Endothelial cell of umbilical vein (primary cell): ENCODE results near the gene ACSF3. TPM values are rescaled to one million over a fixed set of nuclear protein-coding genes. Genes with fewer than 3 reads are reported as not detected.

Experiments used
- BruUV-seq: library from RNA; stranded (reverse); fragments of 400-500 nt; replicated peaks from 2 replicates; lab custom pipeline; 2021; lab: Mats Ljungman, UMichigan
- CTCF ChIA-PET: fragments of 300-600, 350-600 bp; sonication (Branson Sonifier 250); formaldehyde crosslinking; loops from one replicate; lab custom pipeline; 2021; ENCODE audit warnings: antibody characterized with exemption, inconsistent platforms; lab: Charles Lee
- POLR2A ChIA-PET: fragments of 300-600, 350-600 bp; sonication (Branson Sonifier 250); formaldehyde crosslinking; loops from one replicate; lab custom pipeline; 2021; ENCODE audit warnings: antibody characterized with exemption, inconsistent platforms; lab: Charles Lee
- DNase-seq: peaks from one replicate; pipeline ENCODE4 v3.0.0-alpha.2; 2011; ENCODE audit warnings: low read depth, low spot score
- FAIRE-seq: peaks from 2 replicates; lab custom pipeline; 2011; peaks lifted over from hg19 to GRCh38; lab: Jason Lieb, UNC
- H2AFZ ChIP-seq: 2 replicates; pipeline ENCODE4 v1.6.0; 2012; ENCODE audit warnings: low read depth, low read length, control low read depth, inconsistent platforms
- H3K27ac ChIP-seq: 2 replicates; pipeline ENCODE4 v1.5.1; 2011; ENCODE audit warnings: low read depth, mild to moderate bottlenecking, control low read depth, low read length, moderate library complexity; ENCODE audit not compliant: insufficient read depth
- H3K27me3 ChIP-seq, 2 experiments: 2 replicates each; pipeline versions ENCODE4 v1.6.0 to v1.6.1; 2011; ENCODE audit warnings: low read length in 2 of 2, mixed read lengths in 1 of 2; ENCODE audit not compliant: control insufficient read depth in 2 of 2, insufficient read depth in 2 of 2
- H3K36me3 ChIP-seq, 2 experiments: 2 replicates in 1 of 2; 3 replicates in 1 of 2; pipeline ENCODE4 v1.5.1; 2011; ENCODE audit warnings: low read length in 2 of 2, mild to moderate bottlenecking in 1 of 2, moderate library complexity in 1 of 2; ENCODE audit not compliant: control insufficient read depth in 2 of 2, insufficient read depth in 2 of 2; ENCODE audit errors: extremely low read depth in 1 of 2
- H3K4me1 ChIP-seq: 3 replicates; pipeline ENCODE4 v1.5.1; 2011; ENCODE audit warnings: mild to moderate bottlenecking, low read length; ENCODE audit not compliant: control insufficient read depth, insufficient read depth; ENCODE audit errors: extremely low read depth
- H3K4me2 ChIP-seq: 2 replicates; pipeline ENCODE4 v1.6.1; 2011; ENCODE audit warnings: low read length, control low read depth, mixed read lengths; ENCODE audit not compliant: insufficient read depth
- H3K4me3 ChIP-seq, 3 experiments: fragments of 200-600 bp in 1 of 3; sonication (generic), shearing (Covaris generic) in 1 of 3; replicated peaks in 1 of 3; 2 replicates each; pipeline ENCODE4 v1.5.1; 2011 to 2016; ENCODE audit warnings: control low read depth in 3 of 3, low read length in 3 of 3, mild to moderate bottlenecking in 2 of 3, inconsistent platforms in 1 of 3, low read depth in 1 of 3, moderate library complexity in 1 of 3; ENCODE audit not compliant: insufficient read depth in 1 of 3
- H3K79me2 ChIP-seq: 2 replicates; pipeline ENCODE4 v1.6.0; 2012; ENCODE audit warnings: low read length, inconsistent platforms; ENCODE audit not compliant: control insufficient read depth, insufficient read depth
- H3K9ac ChIP-seq: replicated peaks from 2 replicates; pipeline ENCODE3; 2011; ENCODE audit warnings: low read length, control low read depth; ENCODE audit not compliant: insufficient read depth; ENCODE audit errors: extremely low read depth
- H3K9me1 ChIP-seq: replicated peaks from 3 replicates; pipeline ENCODE4 v1.6.0; 2011; ENCODE audit warnings: mild to moderate bottlenecking, low read length; ENCODE audit not compliant: control insufficient read depth, insufficient read depth; ENCODE audit errors: extremely low read depth
- H3K9me3 ChIP-seq: replicated peaks from 2 replicates; pipeline ENCODE4 v1.5.1; 2012; ENCODE audit warnings: low read length, inconsistent platforms; ENCODE audit not compliant: control insufficient read depth, insufficient read depth
- H4K20me1 ChIP-seq: replicated peaks from 2 replicates; pipeline ENCODE3; 2011; ENCODE audit warnings: mild to moderate bottlenecking, low read length; ENCODE audit not compliant: control insufficient read depth, insufficient read depth; ENCODE audit errors: extremely low read depth
- CTCF ChIP-seq, 2 donors: IDR thresholded peaks; 1 replicate in 1 of 2; 2 replicates in 1 of 2; pipeline ENCODE4 v1.5.1; 2011; ENCODE audit warnings: low read length in 2 of 2, mild to moderate bottlenecking in 2 of 2, moderate library complexity in 2 of 2, control low read depth in 1 of 2, inconsistent platforms in 1 of 2, low read depth in 1 of 2; ENCODE audit not compliant: insufficient read depth in 1 of 2; ENCODE audit errors: extremely low read depth in 1 of 2
- EZH2 ChIP-seq: IDR thresholded peaks from 2 replicates; pipeline ENCODE4 v1.6.1; 2012; ENCODE audit warnings: borderline replicate concordance, low read depth, mild to moderate bottlenecking, moderate library complexity, low read length, inconsistent platforms; ENCODE audit not compliant: severe bottlenecking
- FOS ChIP-seq: IDR thresholded peaks from 2 replicates; pipeline ENCODE4 v1.6.1; 2011; ENCODE audit warnings: mild to moderate bottlenecking, low read length, moderate library complexity, borderline replicate concordance; ENCODE audit not compliant: insufficient read depth
- GATA2 ChIP-seq: IDR thresholded peaks from 2 replicates; pipeline ENCODE4 v1.7.0; 2011; ENCODE audit warnings: low read depth, mild to moderate bottlenecking, moderate library complexity, mixed read lengths, low read length; ENCODE audit not compliant: insufficient read length, insufficient read depth
- JUN ChIP-seq: IDR thresholded peaks from 2 replicates; pipeline ENCODE4 v1.6.1; 2011; ENCODE audit warnings: borderline replicate concordance, low read depth; ENCODE audit not compliant: insufficient read length, insufficient read depth
- MYC ChIP-seq: IDR thresholded peaks from one replicate; pipeline ENCODE4 v1.6.1; 2011; ENCODE audit warnings: mild to moderate bottlenecking, low read depth, low read length
- POLR2A ChIP-seq: IDR thresholded peaks from 2 replicates; pipeline ENCODE4 v1.6.1; 2012; ENCODE audit warnings: low read depth, mild to moderate bottlenecking, control low read depth, low read length
- POLR2AphosphoS5 ChIP-seq: IDR thresholded peaks from 2 replicates; pipeline ENCODE4 v1.6.1; 2012; ENCODE audit warnings: low read depth, mild to moderate bottlenecking, control low read depth, low read length, moderate library complexity; ENCODE audit not compliant: insufficient read depth
- dilution Hi-C: fragments of 300-500 bp; cut with MboI; formaldehyde crosslinking; loops from one replicate; pipeline ENCODE4 v1.15.0; 2019; ENCODE audit warnings: low sequenced_read_pairs; ENCODE audit not compliant: extremely low pct_ligation_motif_present
- intact Hi-C: fragments of 100-400 bp; cut with micrococcal nuclease; formaldehyde crosslinking; loops from one replicate; pipeline ENCODE4 v1.10.0; 2022
- polyA plus RNA-seq, 4 experiments: library from polyadenylated mRNA; depleted of rRNA in 3 of 4; stranded (reverse) in 3 of 4; unstranded in 1 of 4; fragments of >200 nt; gene quantifications; 2 replicates each; pipeline versions ENCODE4 v1.2.1 to v1.2.3, GENCODE V29; 2011 to 2012; ENCODE audit warnings: missing spikeins in 1 of 4
- total RNA-seq: library from RNA; stranded (reverse); gene quantifications from 2 replicates; pipeline ENCODE4 v1.2.3, GENCODE V29; 2021
- TF ChIP-seq, protein P1 (sequence below): IDR thresholded peaks from 2 replicates; pipeline ENCODE4 v1.6.1; 2011; ENCODE audit not compliant: insufficient read depth, insufficient read length

ACSF3 gene
- total and polyA plus RNA-seq, 2 donors (not counting 3 experiments of a cell fraction or from before 2014, with no cell fraction given) = 18.6 to 33.2 TPM

- no peaks in the 10 kb centered on the region for H4K20me1 ChIP-seq
- intact Hi-C loops = no loop called here
- POLR2A ChIA-PET = no interaction called here
These were observed 80.6 kb downstream of the ACSF3 start for GRCh38 chr16:89174055-89174827.

DNA sequence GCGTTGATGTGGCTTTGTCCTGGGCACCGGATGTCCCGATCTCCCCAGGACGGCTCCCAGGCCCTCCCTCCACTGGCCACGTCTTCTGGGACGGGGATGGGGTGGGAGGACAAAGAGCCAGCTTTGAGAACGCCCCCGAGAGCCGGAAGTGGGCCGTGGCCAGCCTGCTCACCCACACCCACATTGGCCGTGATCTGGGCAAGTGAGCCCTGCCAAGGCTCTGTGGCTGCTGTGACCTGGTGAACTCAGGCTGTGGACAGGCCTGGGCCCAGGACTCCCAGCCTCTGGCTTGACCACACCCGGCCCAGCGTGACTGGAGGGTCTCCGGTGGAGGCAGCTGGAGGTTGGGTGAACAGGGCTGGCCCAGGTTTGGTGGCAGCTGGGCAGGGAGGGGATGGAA, 81.2 kb downstream of the ACSF3 start:
- TF ChIP-seq FOS = no peak
- TF ChIP-seq CTCF (IDR thresholded peaks at IDR 0.05; ENCODE audit: extremely low read depth in 1 of 2, insufficient read depth in 1 of 2, low read depth in 1 of 2, low read length in 2 of 2) = no peak
- TF ChIP-seq GATA2 = no peak
- no peak for TF ChIP-seq JUN
- no peak for TF ChIP-seq EZH2
- TF ChIP-seq POLR2AphosphoS5 = no peak
- TF ChIP-seq, protein P1, sequence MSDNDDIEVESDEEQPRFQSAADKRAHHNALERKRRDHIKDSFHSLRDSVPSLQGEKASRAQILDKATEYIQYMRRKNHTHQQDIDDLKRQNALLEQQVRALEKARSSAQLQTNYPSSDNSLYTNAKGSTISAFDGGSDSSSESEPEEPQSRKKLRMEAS = no peak
- no peak for TF ChIP-seq POLR2A
- no peak for TF ChIP-seq MYC
- dilution Hi-C loops = no loop called here
- no peak overlapping the region for H3K27ac ChIP-seq

More at GRCh38 chr16:89174055-89174827, 80.6 kb downstream of the ACSF3 start:
- peaks cover 3% of the 10 kb centered on the region for H3K4me1 ChIP-seq
- no peaks in the 10 kb centered on the region for H3K79me2 ChIP-seq
- no peak overlapping the region for H2AFZ ChIP-seq
- DNase-seq (no peak), FAIRE-seq (no peak)
- CTCF ChIA-PET = interaction anchor here (0.8 to 1.4 kb wide), 2 partner anchors 11 to 437 kb away, joined by 3 to 4 read pairs; no protein-coding TSS in a partner anchor
- H3K27me3 ChIP-seq = peaks cover 0 to 3% of the 10 kb centered on the region in 2 experiments
- no peak overlapping the region for H3K9ac ChIP-seq
- H3K9me3 ChIP-seq = no peaks in the 10 kb centered on the region
- no peaks in the 10 kb centered on the region for H3K36me3 ChIP-seq
- H3K4me2 ChIP-seq = no peak overlapping the region
- no peak overlapping the region for H3K4me3 ChIP-seq
- BruUV-seq = no TSS peak
- H3K27ac ChIP-seq = no peak overlapping the region
- dilution Hi-C loops = no loop called here
- H3K9me1 ChIP-seq = no peaks in the 10 kb centered on the region
- TF ChIP-seq POLR2AphosphoS5 (no peak), GATA2 (no peak), EZH2 (no peak), POLR2A (no peak), JUN (no peak)
- TF ChIP-seq, protein P1 = no peak

More for the DNA sequence above, 81.2 kb downstream of the ACSF3 start:
- BruUV-seq = no TSS peak
- FAIRE-seq (no peak), DNase-seq (no peak)
- POLR2A ChIA-PET = no interaction called here
- no peaks in the 10 kb centered on the region for H3K79me2 ChIP-seq
- CTCF ChIA-PET = interaction anchor here (0.6 to 1.4 kb wide), 2 partner anchors 10 to 440 kb away, joined by 3 to 4 read pairs; no protein-coding TSS in a partner anchor
- H2AFZ ChIP-seq = no peak overlapping the region
- peaks cover 0 to 3% of the 10 kb centered on the region in 2 experiments for H3K27me3 ChIP-seq
- H3K9ac ChIP-seq = no peak overlapping the region
- H3K4me1 ChIP-seq = peaks cover 3% of the 10 kb centered on the region
- H3K36me3 ChIP-seq = no peaks in the 10 kb centered on the region
- no peaks in the 10 kb centered on the region for H4K20me1 ChIP-seq
- H3K4me3 ChIP-seq = no peak overlapping the region
- intact Hi-C loops = no loop called here
- no peaks in the 10 kb centered on the region for H3K9me3 ChIP-seq
- H3K4me2 ChIP-seq = no peak overlapping the region
- H3K9me1 ChIP-seq = no peaks in the 10 kb centered on the region
